ENCODE data around the gene ASPG. TPM values are rescaled to one million over a fixed set of nuclear protein-coding genes. Genes with fewer than 3 reads are reported as not detected.
A peak's percentile ranks its signal among the peaks of the same experiment; 100 is the strongest.

Gene ASPG
- total RNA-seq, 1 experiment from 2014 or later = 3.4 TPM

DNA sequence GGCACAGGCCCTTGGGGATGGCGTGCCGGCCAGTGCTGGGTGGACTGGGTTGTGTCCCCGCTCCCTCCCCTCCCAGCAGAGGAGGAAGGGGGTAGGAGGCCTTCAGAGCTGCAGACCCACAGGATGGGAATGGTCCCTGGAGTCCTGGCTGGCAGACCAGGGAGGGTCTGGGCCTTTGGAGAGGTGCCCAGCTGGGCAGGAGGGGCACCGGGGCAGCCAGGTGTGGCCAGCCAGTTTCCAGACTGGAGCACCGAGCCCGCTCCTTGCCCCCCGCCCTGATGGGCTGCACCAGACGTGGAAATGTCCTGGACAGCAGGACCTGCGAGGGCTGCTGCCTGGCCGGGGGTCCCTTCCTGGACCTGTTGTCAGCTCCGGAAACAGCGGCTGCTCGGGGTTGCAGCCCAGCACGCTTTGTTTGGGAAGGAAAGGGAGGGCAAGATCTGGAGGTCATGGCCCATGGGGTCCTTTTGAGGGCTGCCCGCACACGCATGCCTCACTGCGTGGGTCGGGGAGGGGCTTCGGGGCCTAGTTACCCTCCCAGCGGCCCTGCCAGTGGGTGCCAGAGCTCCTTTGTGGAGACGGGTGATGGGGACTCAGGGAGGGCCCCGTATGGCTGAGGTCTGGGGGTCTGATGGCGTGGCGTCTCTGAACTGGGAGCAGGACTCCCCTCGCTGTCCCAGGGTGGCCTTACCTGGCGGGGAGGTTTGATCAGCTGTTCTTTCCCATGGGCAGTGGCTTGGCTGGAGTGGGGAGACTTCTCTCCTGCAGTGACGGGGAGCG lies 62.0 kb downstream of the ASPG start (continued):
- TF ChIP-seq, protein P1, sequence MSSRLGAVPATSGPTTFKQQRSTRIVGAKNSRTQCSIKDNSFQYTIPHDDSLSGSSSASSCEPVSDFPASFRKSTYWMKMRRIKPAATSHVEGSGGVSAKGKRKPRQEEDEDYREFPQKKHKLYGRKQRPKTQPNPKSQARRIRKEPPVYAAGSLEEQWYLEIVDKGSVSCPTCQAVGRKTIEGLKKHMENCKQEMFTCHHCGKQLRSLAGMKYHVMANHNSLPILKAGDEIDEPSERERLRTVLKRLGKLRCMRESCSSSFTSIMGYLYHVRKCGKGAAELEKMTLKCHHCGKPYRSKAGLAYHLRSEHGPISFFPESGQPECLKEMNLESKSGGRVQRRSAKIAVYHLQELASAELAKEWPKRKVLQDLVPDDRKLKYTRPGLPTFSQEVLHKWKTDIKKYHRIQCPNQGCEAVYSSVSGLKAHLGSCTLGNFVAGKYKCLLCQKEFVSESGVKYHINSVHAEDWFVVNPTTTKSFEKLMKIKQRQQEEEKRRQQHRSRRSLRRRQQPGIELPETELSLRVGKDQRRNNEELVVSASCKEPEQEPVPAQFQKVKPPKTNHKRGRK (CRISPR knock-in tag; IDR thresholded peaks at IDR 0.05; ENCODE audit: borderline replicate concordance) = no peak
- TF ChIP-seq SOX15 (CRISPR knock-in tag; IDR thresholded peaks at IDR 0.05) (no peak), IRF2 (CRISPR knock-in tag; IDR thresholded peaks at IDR 0.05; ENCODE audit: borderline replicate concordance, low read depth) (no peak)
- TF ChIP-seq, protein P2, sequence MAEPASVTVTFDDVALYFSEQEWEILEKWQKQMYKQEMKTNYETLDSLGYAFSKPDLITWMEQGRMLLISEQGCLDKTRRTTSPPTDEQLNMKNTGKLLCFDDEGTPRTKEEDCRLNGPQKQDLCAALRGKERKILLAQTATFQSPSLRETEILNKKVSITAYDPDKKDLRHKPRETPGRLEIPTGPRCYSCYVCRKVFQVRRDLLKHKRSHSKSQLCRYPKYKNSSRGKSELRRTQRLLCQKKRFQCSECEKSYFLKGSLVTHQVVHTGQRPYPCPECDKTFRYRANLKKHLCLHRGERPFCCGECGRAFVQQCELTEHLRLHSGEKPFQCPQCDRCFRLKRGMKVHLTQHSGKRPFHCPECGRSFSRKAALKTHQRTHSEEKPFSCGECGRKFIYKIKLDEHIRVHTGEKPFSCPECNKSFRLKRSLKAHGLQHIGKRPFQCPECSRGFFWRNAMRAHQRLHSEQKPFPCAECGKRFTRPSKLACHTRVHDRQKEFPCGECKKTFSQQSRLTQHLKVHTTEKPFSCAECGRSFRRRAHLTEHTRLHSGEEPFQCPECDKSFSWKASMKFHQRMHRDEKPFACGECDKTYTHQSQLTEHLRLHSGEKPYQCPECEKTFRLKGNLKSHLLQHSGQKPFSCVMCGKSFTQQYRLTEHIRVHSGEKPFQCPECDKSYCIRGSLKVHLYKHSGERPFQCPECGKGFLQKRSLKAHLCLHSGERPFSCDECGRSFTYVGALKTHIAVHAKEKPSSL (CRISPR knock-in tag; conservative IDR thresholded peaks at IDR 0.05) = no peak

DNA sequence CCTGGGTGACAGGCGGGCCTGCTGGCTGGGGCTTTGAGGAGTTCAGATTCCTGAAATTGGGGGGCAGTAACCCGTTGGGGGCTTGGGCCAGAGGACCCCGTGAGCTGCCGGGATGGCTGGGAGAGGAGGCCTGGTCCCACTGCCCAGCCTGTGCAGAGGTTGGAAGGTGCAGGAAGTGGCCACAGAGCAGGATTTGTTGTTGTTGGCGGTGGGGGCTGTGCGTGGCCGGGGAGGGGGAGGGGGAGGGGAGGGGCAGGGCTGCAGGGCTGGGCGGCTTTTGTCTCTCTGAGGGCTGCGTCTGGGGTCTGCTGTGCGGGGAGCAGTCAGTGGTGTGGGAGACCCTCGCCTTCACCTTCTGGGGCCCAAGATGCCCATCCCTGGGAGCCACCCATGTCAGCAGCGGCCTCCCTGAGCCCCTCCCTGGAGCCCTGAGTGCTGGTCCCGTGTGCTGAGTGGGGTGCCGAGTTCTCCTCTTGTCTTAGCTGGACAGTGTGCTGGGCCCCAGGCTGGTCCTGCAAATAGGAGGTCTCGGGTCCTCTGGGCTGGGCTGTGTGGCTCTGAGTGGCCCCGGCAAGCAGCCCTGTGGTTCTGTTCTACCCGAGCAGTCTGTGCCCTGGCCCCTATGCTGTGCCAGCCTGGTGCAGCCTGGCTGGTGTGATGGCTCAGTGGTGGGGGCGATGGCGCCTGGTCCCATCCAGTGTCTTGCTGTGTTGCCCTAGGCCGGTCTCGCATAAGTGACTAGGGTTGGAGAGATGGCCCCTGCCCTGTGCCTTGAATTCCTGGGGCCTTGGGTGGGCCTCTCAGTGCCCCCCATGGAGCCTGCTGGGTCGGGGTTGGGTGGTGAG lies 63.2 kb downstream of the ASPG start:
- DNase-seq (ENCODE audit: low spot score) = no peak
- Mint-ChIP-seq H3K27me3 (ENCODE audit: low read depth) (no peaks in the 10 kb centered on the region), H3K36me3 (no peaks in the 10 kb centered on the region), H3K27ac (peak overlapping the region; percentile 76; the same call in 1 of the 2 replicates), H3K9me3 (no peaks in the 10 kb centered on the region), H3K4me1 (peaks cover 39% of the 10 kb centered on the region), H3K4me3 (no peak overlapping the region)
- peak; percentile 3; the same call in 1 of the 2 replicates for ATAC-seq
- TF ChIP-seq, protein P3, sequence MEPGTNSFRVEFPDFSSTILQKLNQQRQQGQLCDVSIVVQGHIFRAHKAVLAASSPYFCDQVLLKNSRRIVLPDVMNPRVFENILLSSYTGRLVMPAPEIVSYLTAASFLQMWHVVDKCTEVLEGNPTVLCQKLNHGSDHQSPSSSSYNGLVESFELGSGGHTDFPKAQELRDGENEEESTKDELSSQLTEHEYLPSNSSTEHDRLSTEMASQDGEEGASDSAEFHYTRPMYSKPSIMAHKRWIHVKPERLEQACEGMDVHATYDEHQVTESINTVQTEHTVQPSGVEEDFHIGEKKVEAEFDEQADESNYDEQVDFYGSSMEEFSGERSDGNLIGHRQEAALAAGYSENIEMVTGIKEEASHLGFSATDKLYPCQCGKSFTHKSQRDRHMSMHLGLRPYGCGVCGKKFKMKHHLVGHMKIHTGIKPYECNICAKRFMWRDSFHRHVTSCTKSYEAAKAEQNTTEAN (CRISPR knock-in tag; IDR thresholded peaks at IDR 0.05) = no peak
- TF ChIP-seq CREB1 (CRISPR knock-in tag; IDR thresholded peaks at IDR 0.05) = no peak
- no peak; the same call in 1 of the 2 replicates for TF ChIP-seq FOXP1 (CRISPR knock-in tag; IDR thresholded peaks at IDR 0.05; ENCODE audit: borderline replicate concordance)
- no peak for TF ChIP-seq ESRRA (CRISPR knock-in tag; IDR thresholded peaks at IDR 0.05; ENCODE audit: borderline replicate concordance)
- TF ChIP-seq, protein P4, sequence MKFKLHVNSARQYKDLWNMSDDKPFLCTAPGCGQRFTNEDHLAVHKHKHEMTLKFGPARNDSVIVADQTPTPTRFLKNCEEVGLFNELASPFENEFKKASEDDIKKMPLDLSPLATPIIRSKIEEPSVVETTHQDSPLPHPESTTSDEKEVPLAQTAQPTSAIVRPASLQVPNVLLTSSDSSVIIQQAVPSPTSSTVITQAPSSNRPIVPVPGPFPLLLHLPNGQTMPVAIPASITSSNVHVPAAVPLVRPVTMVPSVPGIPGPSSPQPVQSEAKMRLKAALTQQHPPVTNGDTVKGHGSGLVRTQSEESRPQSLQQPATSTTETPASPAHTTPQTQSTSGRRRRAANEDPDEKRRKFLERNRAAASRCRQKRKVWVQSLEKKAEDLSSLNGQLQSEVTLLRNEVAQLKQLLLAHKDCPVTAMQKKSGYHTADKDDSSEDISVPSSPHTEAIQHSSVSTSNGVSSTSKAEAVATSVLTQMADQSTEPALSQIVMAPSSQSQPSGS (CRISPR knock-in tag; IDR thresholded peaks at IDR 0.05; ENCODE audit: borderline replicate concordance, low read depth) = no peak
- TF ChIP-seq ZNF121 (CRISPR knock-in tag; IDR thresholded peaks at IDR 0.05) = peak; percentile 91
- TF ChIP-seq ZNF219 (CRISPR knock-in tag; IDR thresholded peaks at IDR 0.05; ENCODE audit: borderline replicate concordance) = no peak
- CTCF ChIA-PET = interaction anchor here (0.6 to 2.6 kb wide), 7 partner anchors 9 to 441 kb away, joined by 3 to 16 read pairs (median 5); no protein-coding TSS in a partner anchor
- POLR2A ChIA-PET = no interaction called here

DNA sequence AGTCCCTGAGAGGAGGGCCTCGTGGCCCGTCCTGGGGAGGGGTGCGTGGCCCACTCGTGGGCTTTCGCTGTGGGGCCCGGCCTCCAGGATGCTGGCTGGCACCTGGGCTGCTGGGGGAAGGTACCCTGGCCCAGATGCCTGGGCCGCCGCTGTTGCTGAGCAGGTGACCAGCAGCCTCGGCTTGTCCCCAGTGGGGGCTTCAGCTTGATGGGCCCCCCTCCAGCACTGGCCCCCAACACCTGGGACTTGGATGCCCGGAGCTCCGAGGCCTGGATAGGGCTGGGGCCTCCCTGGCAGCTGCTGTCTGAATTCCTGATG lies 63.7 kb downstream of the ASPG start:
- CTCF ChIA-PET = interaction anchor here (0.6 to 2.6 kb wide), 13 partner anchors 10 to 415 kb away, joined by 3 to 16 read pairs (median 4); partner anchors contain the start of gene ASPG
- no peak for DNase-seq (ENCODE audit: low spot score)
- Mint-ChIP-seq H3K4me1 (peaks cover 39% of the 10 kb centered on the region), H3K27me3 (ENCODE audit: low read depth) (no peaks in the 10 kb centered on the region), H3K4me3 (no peak overlapping the region), H3K9me3 (no peaks in the 10 kb centered on the region), H3K27ac (no peak overlapping the region), H3K36me3 (no peaks in the 10 kb centered on the region)
- TF ChIP-seq JAZF1 (CRISPR knock-in tag; IDR thresholded peaks at IDR 0.05) (no peak), MXD4 (CRISPR knock-in tag; IDR thresholded peaks at IDR 0.05; ENCODE audit: borderline replicate concordance) (no peak), NR2C2 (CRISPR knock-in tag; IDR thresholded peaks at IDR 0.05) (no peak), TP53 (CRISPR knock-in tag; IDR thresholded peaks at IDR 0.05) (0 out of 2 replicates have a peak, but pooled peaks have one; percentile 20)
- TF ChIP-seq, protein P5, sequence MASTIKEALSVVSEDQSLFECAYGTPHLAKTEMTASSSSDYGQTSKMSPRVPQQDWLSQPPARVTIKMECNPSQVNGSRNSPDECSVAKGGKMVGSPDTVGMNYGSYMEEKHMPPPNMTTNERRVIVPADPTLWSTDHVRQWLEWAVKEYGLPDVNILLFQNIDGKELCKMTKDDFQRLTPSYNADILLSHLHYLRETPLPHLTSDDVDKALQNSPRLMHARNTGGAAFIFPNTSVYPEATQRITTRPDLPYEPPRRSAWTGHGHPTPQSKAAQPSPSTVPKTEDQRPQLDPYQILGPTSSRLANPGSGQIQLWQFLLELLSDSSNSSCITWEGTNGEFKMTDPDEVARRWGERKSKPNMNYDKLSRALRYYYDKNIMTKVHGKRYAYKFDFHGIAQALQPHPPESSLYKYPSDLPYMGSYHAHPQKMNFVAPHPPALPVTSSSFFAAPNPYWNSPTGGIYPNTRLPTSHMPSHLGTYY (CRISPR knock-in tag; IDR thresholded peaks at IDR 0.05) = no peak
- ATAC-seq = no peak
- POLR2A ChIA-PET = no interaction called here
